Vagina (tissue), 2 donors: Measurements from ENCODE around the gene RALB. TPM values are rescaled to one million over a fixed set of nuclear protein-coding genes. Genes with fewer than 3 reads are reported as not detected.

Experiments used
- DNase-seq, 2 donors: peaks; one replicate each; pipeline ENCODE4 v3.0.0-alpha.2; 2017; ENCODE audit errors: extremely low spot score in 2 of 2
- H3K27ac ChIP-seq: fragments of 200-600 bp; sonication (generic); one replicate; pipeline ENCODE4 v1.5.1; 2019
- H3K27me3 ChIP-seq: fragments of 200-600 bp; sonication (generic); one replicate; pipeline ENCODE4 v1.5.1; 2019
- H3K36me3 ChIP-seq, 2 donors: fragments of 200-600 bp; sonication (generic); one replicate each; pipeline ENCODE4 v1.5.1; 2017 to 2019
- H3K4me1 ChIP-seq: fragments of 200-600 bp; sonication (generic); one replicate; pipeline ENCODE4 v1.5.1; 2019
- H3K4me3 ChIP-seq, 2 donors: fragments of 200-600 bp; sonication (generic); 1 replicate in 1 of 2; 2 replicates in 1 of 2; pipeline ENCODE4 v1.5.1; 2016 to 2019
- H3K9me3 ChIP-seq: fragments of 200-600 bp; sonication (generic); one replicate; pipeline ENCODE4 v1.5.1; 2019
- POLR2A ChIP-seq, 2 donors: fragments of 450-650 bp; IDR thresholded peaks; one replicate each; pipeline ENCODE4 v1.6.1; 2017; ENCODE audit warnings: antibody characterized with exemption in 2 of 2, mild to moderate bottlenecking in 2 of 2, moderate library complexity in 2 of 2
- POLR2AphosphoS5 ChIP-seq, 2 donors: sonication (generic); formaldehyde crosslinking; IDR thresholded peaks; one replicate each; pipeline ENCODE4 v1.9.0; 2017; ENCODE audit warnings: antibody characterized with exemption in 2 of 2, mild to moderate bottlenecking in 2 of 2, low read depth in 1 of 2; ENCODE audit not compliant: insufficient read depth in 1 of 2
- intact Hi-C: fragments of 100-400 bp; cut with DNase I; formaldehyde crosslinking; loops from one replicate; pipeline ENCODE4 v1.15.1; 2023
- total RNA-seq: library from RNA; depleted of rRNA; stranded (reverse); fragments of >200 nt; gene quantifications from one replicate; pipeline ENCODE4 v1.2.3, GENCODE V29; 2016
- TF ChIP-seq, protein P1 (sequence below), 3 experiments: fragments of 450-650 bp in 2 of 3; fragments of 200-600 bp in 1 of 3; sonication (generic) in 1 of 3; IDR thresholded peaks; one replicate each; pipeline ENCODE4 v1.5.1; 2017 to 2019; ENCODE audit warnings: antibody characterized with exemption in 3 of 3, mild to moderate bottlenecking in 2 of 3, moderate library complexity in 2 of 3

Gene RALB
- total RNA-seq, 1 donor from 2014 or later = 44.0 TPM

DNA sequence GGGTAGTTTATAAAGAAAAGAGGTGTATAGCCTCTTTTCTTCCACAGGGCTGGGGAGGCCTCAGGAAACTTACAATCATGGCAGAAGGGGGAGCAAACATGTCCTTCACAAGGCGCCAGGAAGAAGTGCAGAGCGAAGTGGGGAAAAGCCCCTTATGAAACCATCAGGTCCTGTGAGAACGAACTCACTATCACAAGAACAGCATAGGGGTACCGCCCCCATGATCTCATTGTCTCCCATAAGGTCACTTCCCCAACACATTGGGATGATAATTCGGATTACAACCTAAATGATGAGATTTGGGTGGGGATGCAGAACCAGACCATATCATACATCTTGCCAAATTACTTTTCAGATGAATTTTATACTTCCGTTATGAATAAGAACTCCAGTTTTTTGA lies 32.4 kb downstream of the RALB start:
- peaks cover 11% of the 10 kb centered on the region for H3K4me1 ChIP-seq
- intact Hi-C loops = no loop called here
- no peak overlapping the region for H3K4me3 ChIP-seq
- DNase-seq = no peak
- H3K27ac ChIP-seq = no peak overlapping the region
- H3K27me3 ChIP-seq = no peaks in the 10 kb centered on the region
- peaks cover 0 to 10% of the 10 kb centered on the region in 2 donors for H3K36me3 ChIP-seq
- TF ChIP-seq POLR2A (IDR thresholded peaks at IDR 0.05) = no peak
- TF ChIP-seq, protein P1, sequence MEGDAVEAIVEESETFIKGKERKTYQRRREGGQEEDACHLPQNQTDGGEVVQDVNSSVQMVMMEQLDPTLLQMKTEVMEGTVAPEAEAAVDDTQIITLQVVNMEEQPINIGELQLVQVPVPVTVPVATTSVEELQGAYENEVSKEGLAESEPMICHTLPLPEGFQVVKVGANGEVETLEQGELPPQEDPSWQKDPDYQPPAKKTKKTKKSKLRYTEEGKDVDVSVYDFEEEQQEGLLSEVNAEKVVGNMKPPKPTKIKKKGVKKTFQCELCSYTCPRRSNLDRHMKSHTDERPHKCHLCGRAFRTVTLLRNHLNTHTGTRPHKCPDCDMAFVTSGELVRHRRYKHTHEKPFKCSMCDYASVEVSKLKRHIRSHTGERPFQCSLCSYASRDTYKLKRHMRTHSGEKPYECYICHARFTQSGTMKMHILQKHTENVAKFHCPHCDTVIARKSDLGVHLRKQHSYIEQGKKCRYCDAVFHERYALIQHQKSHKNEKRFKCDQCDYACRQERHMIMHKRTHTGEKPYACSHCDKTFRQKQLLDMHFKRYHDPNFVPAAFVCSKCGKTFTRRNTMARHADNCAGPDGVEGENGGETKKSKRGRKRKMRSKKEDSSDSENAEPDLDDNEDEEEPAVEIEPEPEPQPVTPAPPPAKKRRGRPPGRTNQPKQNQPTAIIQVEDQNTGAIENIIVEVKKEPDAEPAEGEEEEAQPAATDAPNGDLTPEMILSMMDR (IDR thresholded peaks at IDR 0.05) = no peak
- no peak for TF ChIP-seq POLR2AphosphoS5 (IDR thresholded peaks at IDR 0.05; ENCODE audit: insufficient read depth in 1 of 2, low read depth in 1 of 2)
- H3K9me3 ChIP-seq = no peaks in the 10 kb centered on the region

DNA sequence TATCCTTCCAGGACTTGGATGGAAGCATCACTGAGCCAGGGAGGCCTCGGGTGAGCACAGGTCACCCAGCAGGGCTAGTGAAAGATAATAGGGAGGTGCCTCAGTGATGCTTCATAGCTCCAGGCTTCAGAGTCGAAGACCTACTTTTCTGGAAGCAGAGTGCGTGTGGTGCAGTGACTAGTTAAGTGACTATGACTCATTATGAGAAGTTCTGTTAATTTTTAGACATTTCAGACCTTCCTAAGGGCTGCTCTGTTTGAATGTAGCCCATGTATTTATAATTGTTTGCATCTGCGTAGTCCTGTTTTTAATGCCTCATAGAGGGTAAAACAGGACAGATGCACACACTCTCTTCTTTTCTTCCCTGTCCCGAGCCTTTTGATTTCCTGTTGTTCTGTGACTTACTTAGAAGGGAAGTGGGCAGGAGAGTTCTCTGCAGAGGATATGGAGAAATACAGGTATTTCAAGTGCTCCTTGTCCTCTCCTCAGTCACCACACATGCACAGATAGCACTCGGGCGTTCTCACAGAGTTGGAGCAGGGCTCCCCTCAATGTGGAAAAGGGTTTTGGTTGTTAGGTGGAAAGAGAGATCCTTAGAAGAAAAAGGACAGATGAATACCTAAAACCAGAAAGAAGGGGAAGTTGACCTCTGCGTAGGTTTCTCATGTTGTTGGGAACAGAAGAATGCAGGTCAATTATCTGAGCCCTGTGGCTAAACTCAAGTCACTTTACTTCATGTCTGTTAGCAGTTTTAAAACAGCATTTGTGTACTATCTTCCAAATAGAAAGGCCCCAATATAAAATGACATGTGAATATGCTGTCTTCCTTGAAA lies 34.7 kb downstream of the RALB start:
- intact Hi-C loops = no loop called here
- H3K9me3 ChIP-seq = no peaks in the 10 kb centered on the region
- peaks cover 11% of the 10 kb centered on the region for H3K4me1 ChIP-seq
- H3K36me3 ChIP-seq = peaks cover 0 to 18% of the 10 kb centered on the region in 2 donors
- TF ChIP-seq POLR2AphosphoS5 (IDR thresholded peaks at IDR 0.05; ENCODE audit: insufficient read depth in 1 of 2, low read depth in 1 of 2) = no peak
- no peaks in the 10 kb centered on the region for H3K27me3 ChIP-seq
- no peak for DNase-seq
- peak overlapping the region; percentile 38 for H3K27ac ChIP-seq
- no peak overlapping the region for H3K4me3 ChIP-seq

DNA sequence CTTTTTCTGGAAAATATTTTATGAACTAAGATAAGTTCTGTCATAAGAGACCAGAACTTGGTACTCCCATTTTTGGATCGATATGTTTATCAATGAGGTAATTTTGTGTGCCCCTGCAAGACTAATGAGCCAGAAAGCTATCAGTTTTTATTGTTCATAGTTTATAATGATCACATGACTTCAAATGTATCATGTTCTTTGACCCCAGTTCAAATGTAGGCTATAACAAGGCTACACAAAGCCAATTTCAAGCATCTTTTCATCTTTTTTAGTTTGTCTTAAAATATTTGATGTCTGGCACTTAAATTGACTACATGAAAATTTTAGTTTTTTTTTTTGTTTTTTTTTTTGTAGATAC lies 35.3 kb downstream of the RALB start:
- Histone ChIP-seq H3K27ac (no peak overlapping the region), H3K36me3 (peaks cover 2 to 18% of the 10 kb centered on the region in 2 donors), H3K4me3 (no peak overlapping the region), H3K27me3 (no peaks in the 10 kb centered on the region), H3K9me3 (no peaks in the 10 kb centered on the region), H3K4me1 (peaks cover 11% of the 10 kb centered on the region)
- no peak for DNase-seq
- intact Hi-C loops = no loop called here
- TF ChIP-seq POLR2A (IDR thresholded peaks at IDR 0.05) (no peak), POLR2AphosphoS5 (IDR thresholded peaks at IDR 0.05; ENCODE audit: insufficient read depth in 1 of 2, low read depth in 1 of 2) (no peak)
- TF ChIP-seq, protein P1 (IDR thresholded peaks at IDR 0.05) = no peak

DNA sequence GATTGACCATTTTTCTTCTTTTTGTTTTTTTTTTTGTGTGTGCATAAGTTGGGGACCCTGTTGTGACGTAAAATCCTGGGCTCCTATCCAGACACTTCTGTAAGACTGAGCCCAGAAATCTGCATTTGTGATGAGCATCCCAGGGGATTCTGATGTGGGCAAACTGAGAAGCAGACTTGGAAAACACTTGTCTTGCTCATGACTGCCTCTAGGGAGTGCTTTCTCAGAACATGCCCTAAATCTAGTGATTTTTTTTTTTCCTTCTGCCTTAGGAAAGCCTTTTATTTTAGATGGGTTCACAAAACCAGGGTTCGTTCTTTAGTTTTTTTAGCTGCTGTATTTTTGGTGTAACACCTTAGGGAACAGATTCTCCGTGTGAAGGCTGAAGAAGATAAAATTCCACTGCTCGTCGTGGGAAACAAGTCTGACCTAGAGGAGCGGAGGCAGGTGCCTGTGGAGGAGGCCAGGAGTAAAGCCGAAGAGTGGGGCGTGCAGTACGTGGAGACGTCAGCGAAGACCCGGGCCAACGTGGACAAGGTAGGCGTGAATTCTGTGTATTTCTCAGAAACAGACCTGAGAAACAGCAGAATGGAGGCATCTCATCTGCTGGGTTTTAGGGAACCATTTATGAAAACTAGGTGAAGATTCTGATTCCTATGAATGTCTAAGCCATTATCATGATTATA lies 36.7 kb downstream of the RALB start:
- no peaks in the 10 kb centered on the region for H3K9me3 ChIP-seq
- no peak for DNase-seq
- TF ChIP-seq, protein P1 (IDR thresholded peaks at IDR 0.05) = no peak
- TF ChIP-seq POLR2A (IDR thresholded peaks at IDR 0.05) (no peak), POLR2AphosphoS5 (IDR thresholded peaks at IDR 0.05; ENCODE audit: insufficient read depth in 1 of 2, low read depth in 1 of 2) (no peak)
- H3K36me3 ChIP-seq = peaks cover 3 to 29% of the 10 kb centered on the region in 2 donors
- peaks cover 11% of the 10 kb centered on the region for H3K4me1 ChIP-seq
- intact Hi-C loops = no loop called here
- no peaks in the 10 kb centered on the region for H3K27me3 ChIP-seq
- H3K27ac ChIP-seq = no peak overlapping the region
- H3K4me3 ChIP-seq = no peak overlapping the region

DNA sequence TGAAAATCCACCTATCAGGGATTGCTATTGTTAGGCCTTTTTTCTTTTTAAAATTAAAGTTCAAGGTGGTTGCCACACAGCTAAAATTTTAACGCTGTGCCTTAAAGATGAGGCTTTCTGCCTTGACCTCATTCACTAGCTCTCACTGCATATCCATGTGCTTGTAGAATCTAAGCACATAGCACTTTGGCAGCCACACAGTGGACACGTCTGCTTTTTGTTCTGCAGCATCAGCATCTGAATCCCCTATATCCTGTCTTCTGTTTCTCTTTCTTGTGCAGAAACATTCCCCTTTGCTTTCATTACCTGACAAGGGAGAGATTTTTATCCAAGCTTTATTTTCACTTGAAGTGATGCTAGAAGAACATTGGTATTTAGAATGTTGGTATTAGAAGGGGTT lies 38.1 kb downstream of the RALB start:
- peaks cover 3 to 42% of the 10 kb centered on the region in 2 donors for H3K36me3 ChIP-seq
- no peak overlapping the region for H3K27ac ChIP-seq
- intact Hi-C loops = no loop called here
- H3K9me3 ChIP-seq = no peaks in the 10 kb centered on the region
- no peak for TF ChIP-seq POLR2AphosphoS5 (IDR thresholded peaks at IDR 0.05; ENCODE audit: insufficient read depth in 1 of 2, low read depth in 1 of 2)
- TF ChIP-seq POLR2A (IDR thresholded peaks at IDR 0.05) = no peak
- TF ChIP-seq, protein P1 (IDR thresholded peaks at IDR 0.05) = no peak
- H3K4me1 ChIP-seq = peaks cover 11% of the 10 kb centered on the region
- no peaks in the 10 kb centered on the region for H3K27me3 ChIP-seq
- DNase-seq = no peak
- H3K4me3 ChIP-seq = no peak overlapping the region
